ENCODE data around the gene RSU1.

DNA sequence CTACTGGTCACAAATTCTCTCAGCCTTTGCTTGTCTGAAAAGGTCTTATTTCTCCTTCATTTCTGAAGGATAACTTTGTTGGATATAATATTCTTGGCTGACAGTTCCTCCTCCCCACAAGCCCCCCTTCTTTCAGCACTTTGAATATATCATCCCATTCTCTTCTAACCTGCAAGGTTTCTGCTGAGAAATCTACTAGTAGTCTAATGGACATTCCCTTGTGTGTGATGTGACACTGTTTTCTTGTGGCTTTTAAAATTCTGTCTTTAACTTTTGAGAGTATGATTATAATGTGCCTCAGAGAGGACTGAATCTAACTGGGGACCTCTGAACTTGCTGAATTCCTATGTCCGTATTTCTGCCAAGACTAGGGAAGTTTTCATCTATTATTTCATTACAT, 104.3 kb downstream of the RSU1 start:
- TF ChIP-seq, protein P1, sequence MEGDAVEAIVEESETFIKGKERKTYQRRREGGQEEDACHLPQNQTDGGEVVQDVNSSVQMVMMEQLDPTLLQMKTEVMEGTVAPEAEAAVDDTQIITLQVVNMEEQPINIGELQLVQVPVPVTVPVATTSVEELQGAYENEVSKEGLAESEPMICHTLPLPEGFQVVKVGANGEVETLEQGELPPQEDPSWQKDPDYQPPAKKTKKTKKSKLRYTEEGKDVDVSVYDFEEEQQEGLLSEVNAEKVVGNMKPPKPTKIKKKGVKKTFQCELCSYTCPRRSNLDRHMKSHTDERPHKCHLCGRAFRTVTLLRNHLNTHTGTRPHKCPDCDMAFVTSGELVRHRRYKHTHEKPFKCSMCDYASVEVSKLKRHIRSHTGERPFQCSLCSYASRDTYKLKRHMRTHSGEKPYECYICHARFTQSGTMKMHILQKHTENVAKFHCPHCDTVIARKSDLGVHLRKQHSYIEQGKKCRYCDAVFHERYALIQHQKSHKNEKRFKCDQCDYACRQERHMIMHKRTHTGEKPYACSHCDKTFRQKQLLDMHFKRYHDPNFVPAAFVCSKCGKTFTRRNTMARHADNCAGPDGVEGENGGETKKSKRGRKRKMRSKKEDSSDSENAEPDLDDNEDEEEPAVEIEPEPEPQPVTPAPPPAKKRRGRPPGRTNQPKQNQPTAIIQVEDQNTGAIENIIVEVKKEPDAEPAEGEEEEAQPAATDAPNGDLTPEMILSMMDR (IDR thresholded peaks at IDR 0.05; ENCODE audit: low read length), result no peak
- no peak for TF ChIP-seq EZH2 (IDR thresholded peaks at IDR 0.05; ENCODE audit: borderline replicate concordance, low read length)

All from OCI-LY1 (cell line).